ENCODE measurements around the gene SEMA7A. TPM values are rescaled to one million over a fixed set of nuclear protein-coding genes. Genes with fewer than 3 reads are reported as not detected.

Gene SEMA7A
- total and polyA plus RNA-seq, 2 donors from 2014 or later: 2.8 to 3.6 TPM

- no peak for FAIRE-seq
- DNase-seq: peak in 1 of 5 donors; percentile 55
- Histone ChIP-seq H3K4me3 (ENCODE audit: low read length in 3 of 3) (no peak overlapping the region), H3K9ac (ENCODE audit: low read length in 3 of 3) (no peak overlapping the region), H3K9me3 (ENCODE audit: control insufficient read depth in 2 of 3, insufficient read depth in 1 of 3, low read length in 3 of 3) (no peaks in the 10 kb centered on the region), H3K27ac (ENCODE audit: low read depth in 2 of 2, low read length in 2 of 2) (no peak overlapping the region), H3K36me3 (ENCODE audit: control insufficient read depth in 2 of 3, insufficient read depth in 3 of 3, low read length in 3 of 3) (no peaks in the 10 kb centered on the region), H3K4me1 (ENCODE audit: control insufficient read depth in 2 of 3, insufficient read depth in 2 of 3, low read depth in 1 of 3, low read length in 3 of 3) (peaks cover 0 to 12% (median 6%) of the 10 kb centered on the region in 3 donors), H3K27me3 (ENCODE audit: control insufficient read depth, insufficient read depth, low read length) (no peaks in the 10 kb centered on the region)
- intact Hi-C loops (cut with DNase I): loop anchor here (10.0 kb wide), 1 partner anchor 257 kb away; no protein-coding TSS in a partner anchor
- no peak for TF ChIP-seq CTCF (IDR thresholded peaks at IDR 0.05; ENCODE audit: borderline replicate concordance, extremely low read depth, insufficient read depth)
Observed at GRCh38 chr15:74377831-74378766, 55.7 kb downstream of the SEMA7A start.

- peak in 1 of 5 donors; percentile 35 for DNase-seq
- no peak for TF ChIP-seq CTCF (IDR thresholded peaks at IDR 0.05; ENCODE audit: borderline replicate concordance, extremely low read depth, insufficient read depth)
- H3K36me3 ChIP-seq (ENCODE audit: control insufficient read depth in 2 of 3, insufficient read depth in 3 of 3, low read length in 3 of 3): no peaks in the 10 kb centered on the region
- H3K4me3 ChIP-seq (ENCODE audit: low read length in 3 of 3): no peak overlapping the region
- no peak overlapping the region for H3K9ac ChIP-seq (ENCODE audit: low read length in 3 of 3)
- peaks cover 0 to 12% (median 6%) of the 10 kb centered on the region in 3 donors for H3K4me1 ChIP-seq (ENCODE audit: control insufficient read depth in 2 of 3, insufficient read depth in 2 of 3, low read depth in 1 of 3, low read length in 3 of 3)
- H3K27ac ChIP-seq (ENCODE audit: low read depth in 2 of 2, low read length in 2 of 2): no peak overlapping the region
- H3K9me3 ChIP-seq (ENCODE audit: control insufficient read depth in 2 of 3, insufficient read depth in 1 of 3, low read length in 3 of 3): no peaks in the 10 kb centered on the region
- intact Hi-C loops (cut with DNase I): loop anchor here (10.0 kb wide), 1 partner anchor 258 kb away; no protein-coding TSS in a partner anchor
- no peak for FAIRE-seq
- H3K27me3 ChIP-seq (ENCODE audit: control insufficient read depth, insufficient read depth, low read length): no peaks in the 10 kb centered on the region
Observed at GRCh38 chr15:74376825-74377581, 56.8 kb downstream of the SEMA7A start.

GRCh38 chr15:74376226-74376625 is 57.5 kb downstream of the SEMA7A start:
- Histone ChIP-seq H3K9me3 (ENCODE audit: control insufficient read depth in 2 of 3, insufficient read depth in 1 of 3, low read length in 3 of 3) (no peaks in the 10 kb centered on the region), H3K9ac (ENCODE audit: low read length in 3 of 3) (no peak overlapping the region), H3K27me3 (ENCODE audit: control insufficient read depth, insufficient read depth, low read length) (no peaks in the 10 kb centered on the region), H3K27ac (ENCODE audit: low read depth in 2 of 2, low read length in 2 of 2) (no peak overlapping the region), H3K4me3 (ENCODE audit: low read length in 3 of 3) (no peak overlapping the region), H3K36me3 (ENCODE audit: control insufficient read depth in 2 of 3, insufficient read depth in 3 of 3, low read length in 3 of 3) (no peaks in the 10 kb centered on the region), H3K4me1 (ENCODE audit: control insufficient read depth in 2 of 3, insufficient read depth in 2 of 3, low read depth in 1 of 3, low read length in 3 of 3) (peaks cover 0 to 12% (median 6%) of the 10 kb centered on the region in 3 donors)
- no peak for FAIRE-seq
- peak in 1 of 5 donors; percentile 6 for DNase-seq
- intact Hi-C loops (cut with DNase I): loop anchor here (10.0 kb wide), 1 partner anchor 259 kb away; no protein-coding TSS in a partner anchor
- TF ChIP-seq CTCF (IDR thresholded peaks at IDR 0.05; ENCODE audit: borderline replicate concordance, extremely low read depth, insufficient read depth): no peak

Data from kidney (tissue), 14 donors.